Hippocampal formation (tissue), 2 donors: ENCODE data around the gene CHST15.
"Not testable (repeated sequence)": the region's sequence is repeated elsewhere in the genome, so short reads cannot be mapped to it uniquely, and the experiment has no call there.

Experiments
- DNase-seq, 2 donors: peaks; one replicate each; lab custom pipeline; 2025; lab: John Stamatoyannopoulos, UW

Gene CHST15

DNA sequence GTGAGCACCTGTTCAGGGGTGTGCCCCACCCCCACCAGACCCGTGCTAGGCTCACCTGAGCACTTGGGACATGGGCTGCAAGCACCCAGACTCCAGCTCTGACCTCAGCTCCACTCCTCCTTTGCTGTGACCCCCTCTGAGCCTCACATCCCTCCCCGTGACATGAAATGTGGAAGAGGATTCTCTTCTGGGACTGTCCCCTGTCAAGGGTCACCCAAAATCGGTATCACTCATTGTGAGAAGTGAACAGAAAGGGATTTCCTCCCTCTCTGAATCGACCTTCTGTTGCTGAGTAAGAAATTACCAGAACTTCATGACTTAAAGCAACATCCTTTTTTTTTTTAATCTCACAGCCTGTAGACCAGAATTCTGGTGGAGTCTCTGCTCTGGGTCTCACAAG, 6.2 kb upstream of the CHST15 start:
- DNase-seq: no peak

DNA sequence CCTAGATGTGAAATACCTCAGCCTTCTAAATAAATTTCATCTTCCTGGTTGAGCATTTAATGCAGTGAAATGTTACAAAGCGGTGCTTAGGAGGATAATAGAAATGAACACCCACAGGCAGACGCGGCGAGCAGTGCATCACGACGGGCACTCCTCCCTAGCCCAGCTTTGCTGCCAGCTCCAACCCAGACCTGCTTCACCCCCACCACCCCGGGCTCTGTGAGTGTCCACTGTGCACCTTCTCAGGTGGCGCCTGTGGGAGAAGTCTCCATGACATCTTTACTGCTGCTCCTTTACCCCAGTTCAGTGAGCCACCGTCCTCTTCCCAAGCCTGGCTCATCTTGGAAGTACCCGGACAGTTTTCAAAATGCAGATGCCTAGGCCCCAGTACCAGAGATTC, 5.2 kb upstream of the CHST15 start:
- no peak for DNase-seq

DNA sequence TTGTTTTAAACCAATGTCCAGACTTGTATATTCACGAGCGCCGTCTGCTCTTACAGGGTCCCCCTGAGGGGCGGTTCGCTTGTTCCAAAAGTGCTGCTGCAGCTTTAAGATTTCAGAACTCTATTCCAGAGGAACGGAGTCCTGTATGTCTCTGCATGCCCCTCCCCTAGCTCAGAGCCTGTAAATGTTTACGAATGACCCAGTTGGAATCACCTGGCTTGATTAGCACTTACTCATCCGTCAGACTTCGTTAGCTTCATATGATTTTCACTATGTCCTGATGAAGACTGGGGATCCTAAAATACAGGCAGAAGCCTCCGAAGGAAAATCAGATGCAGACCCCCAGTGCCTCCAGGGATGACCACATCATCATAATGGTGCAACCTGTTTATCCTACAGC, 4.5 kb upstream of the CHST15 start:
- no peak for DNase-seq

DNA sequence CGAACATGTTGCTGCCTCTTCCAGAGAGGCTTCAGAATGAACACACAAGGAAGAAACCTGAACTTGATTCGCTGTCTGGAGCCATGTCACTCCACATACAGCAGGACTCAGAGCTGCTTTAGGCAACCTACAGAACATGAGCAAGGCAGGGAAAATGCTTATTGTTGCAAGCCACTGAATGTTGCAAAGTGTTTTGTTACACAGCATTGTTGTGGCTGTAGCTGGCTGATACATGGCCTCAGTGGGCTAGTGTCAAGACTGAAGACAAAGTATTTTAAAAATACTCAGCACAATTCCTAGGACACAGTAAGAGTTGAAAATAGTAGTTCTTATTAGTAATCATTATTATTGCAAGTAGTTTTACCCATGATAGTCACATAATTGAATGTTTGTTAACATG, 3.1 kb upstream of the CHST15 start:
- DNase-seq: no peak

DNA sequence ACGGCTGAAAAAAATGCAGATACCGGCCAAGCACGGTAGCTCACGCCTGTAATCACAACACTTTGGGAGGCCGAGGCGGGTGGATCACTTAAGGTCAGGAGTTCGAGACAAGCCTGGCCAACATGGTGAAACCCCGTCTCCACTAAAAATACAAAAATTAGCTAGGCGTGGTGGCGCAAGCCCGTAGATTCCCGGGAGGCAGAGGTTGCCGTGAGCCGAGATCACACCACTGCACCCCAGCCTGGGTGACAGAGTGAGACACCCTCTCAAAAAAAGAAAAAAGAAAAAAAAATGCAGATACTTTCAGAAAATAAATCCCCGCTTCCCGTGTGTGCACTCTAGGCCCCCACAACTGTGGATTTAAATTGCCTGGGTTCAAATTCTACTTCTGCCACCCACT, 2.4 kb upstream of the CHST15 start:
- not testable (repeated sequence) for DNase-seq

DNA sequence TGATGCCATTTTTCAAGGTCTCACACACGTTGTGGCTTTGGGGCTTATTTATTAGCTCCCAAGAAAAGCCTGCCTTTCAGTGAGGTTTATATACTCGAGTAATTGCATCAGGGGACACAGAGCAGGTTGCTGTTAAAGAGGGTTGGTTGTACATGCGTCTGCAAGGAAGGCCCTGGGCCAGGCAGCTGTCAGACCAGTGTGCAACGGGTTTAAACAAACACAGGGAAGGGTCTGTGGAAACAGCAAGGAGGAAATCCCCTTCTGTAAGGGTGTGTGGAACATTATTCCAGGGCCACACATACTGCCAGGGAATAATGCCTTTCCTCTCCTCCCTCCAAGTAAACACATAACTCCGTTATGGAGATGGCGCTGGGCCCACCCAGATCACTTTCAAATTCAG, 1.7 kb upstream of the CHST15 start:
- DNase-seq: no peak

DNA sequence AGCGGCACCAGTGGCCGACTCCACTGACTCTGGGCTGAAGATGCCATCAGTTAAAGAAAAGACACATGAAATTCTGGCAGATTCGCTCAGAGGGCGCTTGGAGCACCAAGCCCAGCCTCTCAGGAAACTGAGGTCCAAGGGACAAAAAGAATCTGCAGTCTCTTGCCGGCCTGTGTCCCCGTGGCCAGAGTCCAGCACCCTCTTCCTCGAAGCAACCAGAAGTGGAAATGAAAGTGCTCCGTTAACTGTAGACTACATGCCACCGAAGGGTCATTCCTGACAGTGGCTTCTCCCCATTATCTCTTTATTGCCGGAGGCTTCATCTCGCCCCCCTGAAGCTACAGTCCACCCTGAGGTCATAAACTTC, 1.0 kb upstream of the CHST15 start:
- peak in 1 of 2 donors; percentile 49 for DNase-seq

DNA sequence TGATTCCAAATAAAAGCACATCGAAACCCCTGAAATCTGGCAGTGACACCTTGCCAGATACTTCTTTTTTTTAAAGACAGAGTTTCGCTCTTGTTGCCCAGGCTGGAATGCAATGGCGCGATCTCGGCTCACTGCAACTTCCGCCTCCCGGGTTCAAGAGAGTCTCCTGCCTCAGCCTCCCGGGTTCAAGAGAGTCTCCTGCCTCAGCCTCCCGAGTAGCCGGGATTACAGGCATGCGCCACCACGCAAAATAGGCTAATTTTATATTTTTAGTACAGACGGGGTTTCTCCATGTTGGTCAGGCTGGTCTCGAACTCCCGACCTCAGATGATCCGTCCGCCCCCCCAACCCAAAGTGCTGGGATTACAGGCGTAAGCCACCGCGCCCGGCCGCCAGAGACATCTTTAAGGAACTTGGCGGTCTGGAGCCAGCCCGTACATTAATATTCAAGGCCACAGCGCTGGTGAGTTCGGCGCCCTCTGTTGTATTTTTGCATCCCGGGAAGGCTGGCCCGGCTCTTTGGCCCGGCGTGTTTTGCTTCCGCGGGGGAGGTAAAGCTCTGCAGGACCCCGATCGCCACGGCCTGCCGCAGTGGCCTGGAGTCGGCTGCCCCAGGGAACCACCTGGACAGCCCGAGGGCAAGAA, 498 bp upstream of the CHST15 start:
- peak in 1 of 2 donors; percentile 49 for DNase-seq

DNA sequence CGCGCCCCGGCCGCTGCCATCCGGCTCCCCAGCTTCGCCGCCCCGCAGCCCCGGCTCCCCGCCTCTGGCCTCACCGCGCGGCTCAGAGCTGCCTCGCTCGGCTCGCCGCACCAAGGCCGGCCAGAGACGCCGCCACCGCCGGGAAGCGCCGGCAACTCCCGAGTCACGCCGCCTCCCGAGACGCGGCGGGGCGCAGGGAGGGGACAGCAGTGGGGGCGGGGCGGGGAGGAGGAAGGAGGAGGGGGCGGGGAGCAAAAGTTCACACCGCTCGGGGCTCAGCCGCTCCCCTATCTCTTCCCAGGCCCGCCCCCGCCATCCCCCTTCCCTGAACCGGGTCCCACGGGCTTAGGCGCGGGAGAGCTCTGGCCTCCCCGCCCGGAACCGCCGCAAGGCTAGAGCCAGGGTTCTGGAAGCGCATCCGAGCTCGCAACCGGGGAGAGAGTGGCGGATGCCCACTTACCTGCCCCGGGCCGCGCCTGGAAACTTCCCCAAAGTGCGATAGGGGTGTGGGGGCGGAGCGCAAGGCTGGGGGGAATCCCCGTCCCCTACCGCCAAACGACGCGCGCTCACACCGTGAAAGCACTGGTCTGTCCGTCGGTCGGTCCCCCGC, 1.0 kb downstream of the CHST15 start:
- peak in 1 of 2 donors; percentile 42 for DNase-seq

DNA sequence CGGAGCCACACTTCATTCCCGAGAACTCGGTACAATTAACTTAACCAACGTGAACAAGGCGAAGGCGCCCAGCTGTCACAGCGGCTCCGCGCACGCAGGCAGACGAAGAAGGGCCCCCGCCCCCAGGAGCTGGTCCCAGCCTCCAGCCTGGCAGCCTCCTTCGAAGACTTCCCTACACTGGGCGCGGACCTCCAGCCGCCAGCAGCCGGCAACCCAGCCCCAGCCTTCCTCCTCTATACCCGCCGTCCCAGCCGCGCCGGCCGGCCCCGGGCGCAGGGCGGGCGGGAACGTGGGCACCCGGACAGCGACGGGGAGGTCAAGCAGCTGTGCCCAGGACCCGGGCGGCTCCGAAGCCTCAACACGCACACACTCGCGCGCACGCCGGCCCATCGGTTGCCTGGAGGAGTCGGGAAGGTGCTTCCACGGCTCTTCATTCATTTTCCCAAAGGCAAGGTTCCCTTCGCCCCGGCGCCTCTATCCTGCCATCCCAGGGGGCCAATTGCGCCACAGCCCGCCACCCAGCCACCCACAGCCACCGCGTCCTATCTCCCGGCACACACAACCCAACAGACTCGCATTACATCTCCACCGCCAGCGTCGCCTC, 1.6 kb downstream of the CHST15 start:
- peak in 1 of 2 donors; percentile 26 for DNase-seq

DNA sequence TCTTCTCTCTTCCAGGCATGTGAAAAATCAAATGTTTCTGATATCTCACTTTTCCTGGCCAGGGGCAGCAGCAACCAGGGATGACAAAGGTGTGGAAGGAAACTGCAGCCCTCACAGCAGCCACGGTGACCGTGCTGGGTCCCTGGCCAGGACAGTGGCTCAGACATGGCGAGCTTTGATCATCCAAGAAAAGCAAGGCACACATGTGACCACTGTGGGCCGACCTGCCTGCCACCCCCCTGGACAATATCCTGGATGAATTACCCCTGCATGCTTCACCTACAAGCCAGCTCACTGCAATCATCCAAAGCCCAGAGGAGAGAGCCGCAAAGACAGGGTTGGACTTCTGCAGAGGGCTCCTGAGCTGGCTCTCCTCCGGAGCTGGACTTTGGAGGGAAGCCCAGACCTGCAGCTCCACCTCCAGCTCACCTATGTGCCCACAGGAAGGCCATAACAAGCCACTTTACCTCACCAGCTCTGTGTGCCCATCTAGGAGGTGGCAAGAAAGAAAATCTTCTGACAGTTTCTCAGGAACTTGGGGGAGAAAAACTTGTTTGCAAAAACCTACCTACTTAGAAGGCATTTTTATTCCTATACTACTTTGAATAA, 2.7 kb downstream of the CHST15 start:
- DNase-seq: no peak

DNA sequence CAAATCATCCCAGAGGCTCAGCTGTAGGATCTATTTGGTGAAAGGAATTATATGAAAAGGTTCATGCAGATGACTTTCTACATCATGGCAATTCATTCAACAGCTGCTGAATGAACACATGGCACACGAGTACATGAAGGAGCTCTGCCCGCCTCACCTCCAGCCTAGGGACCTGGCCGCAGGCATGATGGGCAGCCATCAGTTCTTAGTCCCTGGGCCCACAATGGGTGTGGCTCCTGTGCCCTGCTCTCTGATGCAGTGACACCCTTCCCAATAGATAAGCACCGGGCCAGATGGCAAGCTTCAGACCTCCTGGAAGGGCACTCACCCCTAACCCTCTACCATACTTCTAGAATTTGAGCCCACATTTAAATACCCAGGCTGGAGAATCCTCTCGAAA, 3.5 kb downstream of the CHST15 start:
- no peak for DNase-seq

DNA sequence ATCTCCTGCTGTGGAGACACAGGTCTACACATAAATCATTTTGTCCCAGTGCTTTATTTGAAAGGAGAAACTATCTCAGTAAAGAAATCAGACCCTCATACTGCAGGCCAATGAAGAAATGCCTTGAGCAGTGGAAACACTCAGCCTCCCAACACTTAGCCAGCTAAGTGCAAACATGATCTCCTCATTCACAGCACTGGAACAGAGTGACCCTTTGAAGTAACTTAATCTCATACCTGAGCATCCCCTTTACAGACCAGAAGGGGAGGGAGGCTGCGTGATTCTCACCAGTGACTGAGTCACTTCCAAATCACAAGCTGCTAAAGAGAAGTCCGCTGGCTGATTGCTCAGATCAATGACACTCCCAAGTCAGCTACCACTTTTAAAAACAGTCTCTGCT, 4.5 kb downstream of the CHST15 start:
- DNase-seq: no peak

DNA sequence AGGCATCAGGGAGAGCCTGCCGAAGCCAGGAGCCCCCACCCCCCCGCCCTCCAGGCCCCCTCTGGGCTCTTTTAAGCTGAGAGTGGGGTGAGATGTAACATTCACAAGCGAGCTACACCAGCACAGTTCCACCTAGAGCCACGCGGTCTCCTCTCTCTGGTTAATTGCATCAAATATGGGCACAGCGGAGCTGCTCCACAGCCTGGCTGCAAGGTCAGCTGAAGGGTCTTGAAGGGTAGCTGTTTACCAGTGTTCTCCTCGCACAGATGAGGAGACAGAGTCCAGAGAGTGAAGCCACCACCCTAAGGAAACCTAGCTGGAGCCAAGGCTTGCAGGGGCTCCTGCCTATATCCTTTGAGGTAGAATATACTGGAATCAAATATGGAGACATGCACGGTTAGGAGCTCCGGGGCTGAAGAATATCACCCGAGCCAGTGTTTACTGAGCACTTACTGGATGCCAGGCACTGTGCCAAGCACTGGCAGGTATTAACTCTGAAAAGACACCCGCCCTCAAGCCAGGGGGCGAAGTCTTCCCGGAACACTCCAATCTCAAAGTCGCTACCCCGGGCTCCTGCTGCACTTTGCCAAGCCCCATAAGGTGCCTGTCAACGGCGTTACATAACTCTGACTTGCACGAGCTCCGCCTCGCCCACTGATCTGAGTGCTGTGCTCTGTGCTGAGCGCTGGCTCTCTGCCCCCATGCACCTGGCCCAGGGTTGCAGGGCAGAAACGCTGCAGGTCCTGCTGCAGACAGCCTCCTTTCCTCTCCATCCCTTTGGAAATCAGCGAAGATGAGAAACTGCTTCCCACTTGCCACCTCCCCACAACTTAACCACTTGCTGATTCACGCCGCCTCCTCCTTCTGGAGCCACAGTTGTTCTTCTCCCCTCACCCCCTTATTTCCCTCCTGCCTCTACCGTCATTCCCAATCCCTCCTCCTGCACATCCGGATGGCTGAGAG, 5.4 kb downstream of the CHST15 start:
- no peak for DNase-seq

DNA sequence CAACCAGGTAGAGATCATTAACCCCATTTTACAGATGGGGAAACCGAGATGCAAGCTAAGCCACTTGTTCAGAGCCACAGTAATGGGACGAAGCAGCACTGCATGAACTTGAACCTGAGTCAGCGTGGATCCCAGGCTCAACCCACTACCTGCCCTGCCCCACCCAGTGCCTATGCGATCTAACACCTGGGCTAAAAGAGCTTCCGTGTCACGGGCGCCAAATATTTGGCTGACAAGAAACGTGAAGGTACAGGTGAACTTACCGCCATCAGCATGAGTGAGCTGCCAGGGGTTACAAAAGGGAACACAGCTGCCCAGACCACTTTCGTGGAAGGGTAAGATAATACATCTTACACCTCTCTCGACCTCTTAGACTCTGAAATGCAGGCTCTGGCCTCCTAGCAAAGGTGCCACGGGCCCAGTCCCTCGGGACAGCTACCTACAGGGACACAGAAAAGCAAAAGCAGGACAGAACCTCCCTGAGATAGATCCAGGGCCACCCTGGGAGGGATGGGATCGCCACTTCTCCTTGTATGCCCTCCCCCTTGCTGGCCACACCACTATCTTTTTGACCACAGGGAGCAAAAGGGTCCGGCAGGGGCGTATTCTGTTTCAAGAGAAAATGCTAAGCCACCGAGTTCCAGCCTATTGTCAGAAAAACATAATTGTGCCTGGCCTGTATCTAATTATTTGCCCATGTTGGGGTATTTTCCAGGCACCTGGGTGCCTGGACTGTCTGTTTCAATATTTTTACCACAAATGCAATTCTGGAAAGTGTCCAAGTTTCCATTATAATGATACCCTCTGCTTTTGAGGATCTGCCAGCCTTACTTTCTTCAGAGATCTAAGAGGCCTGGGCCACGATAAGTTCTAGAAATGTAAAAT, 6.4 kb downstream of the CHST15 start:
- no peak for DNase-seq

DNA sequence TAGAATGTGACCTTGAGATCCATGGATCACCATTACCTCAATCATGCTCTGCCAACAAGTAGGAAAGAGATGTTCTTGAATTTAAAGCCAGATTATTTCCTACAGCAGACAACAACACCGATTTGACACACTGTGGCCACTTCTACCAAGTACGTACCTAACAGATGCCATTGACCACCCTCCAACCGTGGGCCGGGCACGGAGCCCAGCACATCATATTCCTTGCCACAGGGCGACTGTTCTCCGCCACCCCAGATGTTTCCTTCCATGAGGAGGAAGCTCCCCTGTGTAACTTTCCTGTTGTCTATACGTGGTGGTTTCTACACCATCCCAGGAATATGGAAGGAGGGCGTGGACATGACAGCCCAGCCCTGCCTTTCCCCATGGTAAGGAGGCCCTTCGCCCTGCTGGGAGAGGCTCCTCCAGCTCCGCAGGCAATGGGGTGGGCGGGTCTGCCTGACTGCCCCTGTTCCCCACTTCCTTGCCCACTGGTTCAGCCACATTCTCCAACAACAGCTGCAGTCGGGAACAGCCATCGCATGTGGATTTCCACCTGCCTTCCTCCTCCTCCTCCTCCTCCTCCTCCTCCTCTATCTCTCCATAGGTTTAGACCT, 7.2 kb downstream of the CHST15 start:
- no peak for DNase-seq

DNA sequence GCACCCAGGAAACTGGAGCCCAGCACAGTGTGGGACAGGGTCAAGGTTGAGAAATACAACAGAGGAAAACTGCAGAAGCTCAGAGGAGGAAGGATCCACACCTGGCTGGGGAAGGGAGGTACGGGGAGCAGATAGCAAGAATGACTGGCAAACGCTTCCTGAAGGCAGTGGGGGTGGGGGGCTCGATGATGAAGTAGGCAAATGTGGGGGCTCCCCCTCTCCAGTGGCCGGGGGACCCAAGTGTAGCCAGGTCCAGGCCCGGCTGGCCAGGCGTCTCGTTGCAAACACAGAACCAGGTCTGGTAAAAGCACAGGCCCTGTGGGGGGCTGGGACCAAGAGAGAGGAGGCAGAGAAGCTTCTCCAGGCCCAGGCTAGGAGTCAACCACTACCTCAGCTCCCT, 7.7 kb downstream of the CHST15 start:
- DNase-seq: no peak

DNA sequence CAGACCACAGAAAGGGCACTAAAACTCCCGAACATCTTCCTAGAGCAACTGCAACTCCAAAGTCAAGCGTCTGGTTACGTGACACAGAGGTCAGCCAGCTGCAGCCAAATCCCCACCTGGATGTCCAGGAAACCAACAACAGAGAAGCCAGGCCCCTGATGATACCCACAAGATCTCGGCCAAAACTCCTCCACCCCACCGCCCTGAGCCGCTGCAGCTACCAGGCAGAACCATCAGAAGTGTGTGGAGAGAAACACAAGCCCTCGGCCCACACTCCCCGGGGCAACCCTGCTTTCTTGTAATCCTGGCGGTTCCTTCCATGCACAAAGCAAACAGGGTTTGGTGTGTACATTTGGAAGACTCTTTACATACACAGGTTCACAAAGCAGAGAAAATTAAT, 8.7 kb downstream of the CHST15 start:
- DNase-seq: no peak

DNA sequence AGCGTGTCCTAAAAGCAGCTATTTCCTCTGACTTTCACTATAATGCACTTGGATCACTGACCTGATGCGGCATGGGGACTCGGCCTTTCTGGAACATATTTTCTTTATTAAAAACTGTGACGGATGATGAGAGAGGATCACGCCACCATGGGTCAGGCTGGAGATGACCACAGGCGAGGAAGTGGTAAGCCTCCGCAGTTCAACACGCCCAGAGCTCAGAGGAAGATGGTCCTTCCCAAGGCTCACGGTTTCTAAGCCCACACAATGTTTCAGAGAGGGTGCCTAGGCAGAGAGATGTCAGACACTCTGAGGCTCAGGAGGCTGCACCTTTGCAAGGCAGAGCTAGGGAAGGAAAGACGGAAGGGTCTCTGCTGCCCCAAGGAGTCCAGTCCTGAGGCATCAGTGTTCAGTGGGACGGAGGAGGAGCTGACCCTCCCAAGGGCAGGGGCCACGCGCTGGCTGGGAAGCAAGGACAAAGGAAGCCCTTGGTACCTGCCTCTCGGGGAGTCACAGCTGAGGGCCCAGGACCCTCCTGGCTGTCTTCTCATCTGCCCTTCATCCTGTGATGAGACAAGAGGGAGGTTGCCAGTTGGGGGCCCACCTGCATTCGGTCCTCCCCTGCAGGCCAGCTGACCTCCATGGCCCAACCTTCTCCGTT, 9.5 kb downstream of the CHST15 start:
- no peak for DNase-seq
